Epithelial cell of esophagus (primary cell): ENCODE data around the gene ARHGEF2.
A peak's percentile ranks its signal among the peaks of the same experiment; 100 is the strongest.

ENCODE experiments used
- DNase-seq: peaks from one replicate; pipeline ENCODE4 v3.0.0; 2010; ENCODE audit warnings: low read depth
- H3K4me3 ChIP-seq: 2 replicates; pipeline ENCODE4 v1.5.1; 2011; ENCODE audit warnings: mild to moderate bottlenecking, low read length, control low read depth
- TF ChIP-seq, protein P1 (sequence below): IDR thresholded peaks from 2 replicates; pipeline ENCODE4 v1.5.1; 2011; ENCODE audit warnings: low read depth, mild to moderate bottlenecking, low read length, control low read depth, inconsistent platforms; ENCODE audit not compliant: insufficient read depth; ENCODE audit errors: missing control alignments

The ARHGEF2 gene

DNA sequence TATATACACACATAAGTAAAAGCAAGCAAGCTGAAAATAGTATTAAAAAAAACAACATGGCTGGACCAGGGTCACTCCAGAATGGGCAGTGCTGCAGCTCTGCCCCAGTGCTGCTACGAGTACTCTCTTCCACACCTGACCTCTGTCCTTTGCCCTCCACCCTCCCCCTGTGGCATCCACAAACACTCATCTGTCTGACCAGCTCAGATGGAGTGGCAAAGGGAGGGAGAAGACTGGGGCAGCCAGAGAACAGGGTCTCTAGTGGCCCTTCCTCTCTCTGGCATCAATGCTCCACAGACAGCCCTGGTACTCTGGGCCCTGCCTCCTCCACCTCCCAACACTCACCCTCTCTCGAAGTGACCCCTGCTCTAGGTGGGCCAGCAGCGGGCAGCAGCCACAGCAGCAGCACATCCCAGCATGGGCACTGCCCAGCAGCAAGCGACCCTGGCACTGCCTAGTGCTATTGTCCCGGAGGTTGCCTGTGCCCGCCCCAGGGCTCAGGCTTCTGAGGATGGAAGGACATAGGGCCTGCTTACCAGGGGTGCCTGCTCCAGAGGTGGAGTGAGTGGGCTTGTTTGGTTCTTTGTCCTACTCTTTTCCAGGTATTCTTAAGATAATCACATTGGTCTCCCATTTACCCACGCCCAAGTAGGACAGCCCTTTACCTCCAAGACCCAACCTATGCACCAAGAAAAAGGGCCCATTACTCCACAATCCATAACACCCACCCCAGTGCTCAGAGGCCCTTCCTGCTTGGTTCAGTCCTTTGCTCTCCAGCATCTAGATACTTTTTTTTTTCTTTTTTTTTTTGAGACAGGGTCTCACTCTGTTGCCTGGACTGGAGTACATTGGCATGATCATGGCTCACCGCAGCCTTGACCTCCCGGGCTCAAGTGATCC, 6.2 kb downstream of the ARHGEF2 start:
- no peak overlapping the region for H3K4me3 ChIP-seq
- no peak for DNase-seq
- TF ChIP-seq, protein P1, sequence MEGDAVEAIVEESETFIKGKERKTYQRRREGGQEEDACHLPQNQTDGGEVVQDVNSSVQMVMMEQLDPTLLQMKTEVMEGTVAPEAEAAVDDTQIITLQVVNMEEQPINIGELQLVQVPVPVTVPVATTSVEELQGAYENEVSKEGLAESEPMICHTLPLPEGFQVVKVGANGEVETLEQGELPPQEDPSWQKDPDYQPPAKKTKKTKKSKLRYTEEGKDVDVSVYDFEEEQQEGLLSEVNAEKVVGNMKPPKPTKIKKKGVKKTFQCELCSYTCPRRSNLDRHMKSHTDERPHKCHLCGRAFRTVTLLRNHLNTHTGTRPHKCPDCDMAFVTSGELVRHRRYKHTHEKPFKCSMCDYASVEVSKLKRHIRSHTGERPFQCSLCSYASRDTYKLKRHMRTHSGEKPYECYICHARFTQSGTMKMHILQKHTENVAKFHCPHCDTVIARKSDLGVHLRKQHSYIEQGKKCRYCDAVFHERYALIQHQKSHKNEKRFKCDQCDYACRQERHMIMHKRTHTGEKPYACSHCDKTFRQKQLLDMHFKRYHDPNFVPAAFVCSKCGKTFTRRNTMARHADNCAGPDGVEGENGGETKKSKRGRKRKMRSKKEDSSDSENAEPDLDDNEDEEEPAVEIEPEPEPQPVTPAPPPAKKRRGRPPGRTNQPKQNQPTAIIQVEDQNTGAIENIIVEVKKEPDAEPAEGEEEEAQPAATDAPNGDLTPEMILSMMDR = no peak

DNA sequence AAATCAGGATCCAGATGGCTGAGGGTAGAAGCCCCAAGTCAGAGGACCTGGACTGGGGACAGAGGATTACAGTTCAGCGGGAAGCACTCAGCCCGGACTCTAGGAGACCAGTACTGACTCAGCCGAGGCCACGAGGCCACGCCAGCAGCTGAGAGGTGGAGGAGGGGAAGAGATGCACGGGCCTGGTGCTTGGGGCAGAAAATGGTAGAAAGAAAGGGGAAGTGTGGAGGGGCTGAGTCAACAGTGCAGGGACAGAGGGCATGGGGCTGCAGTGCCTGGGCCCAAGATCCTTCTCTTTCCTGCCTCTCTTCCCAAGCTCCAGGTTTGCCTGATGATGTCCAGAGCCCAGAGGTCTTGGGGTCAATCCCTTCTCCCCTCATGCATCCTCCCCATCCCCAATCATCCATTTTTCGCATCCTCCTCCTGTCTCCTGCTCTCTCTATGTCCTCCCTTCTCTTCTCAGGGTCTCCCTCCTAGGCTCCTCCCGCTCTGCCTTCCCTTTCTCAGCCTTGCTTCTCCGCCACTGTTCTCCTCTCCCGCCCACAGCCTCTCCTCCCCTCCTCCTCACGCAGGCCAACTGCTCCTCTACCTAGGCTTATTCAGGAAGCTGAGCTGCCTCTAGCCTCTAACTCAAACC, 7.7 kb downstream of the ARHGEF2 start:
- H3K4me3 ChIP-seq = no peak overlapping the region
- TF ChIP-seq, protein P1 = no peak
- peak; percentile 41 for DNase-seq

DNA sequence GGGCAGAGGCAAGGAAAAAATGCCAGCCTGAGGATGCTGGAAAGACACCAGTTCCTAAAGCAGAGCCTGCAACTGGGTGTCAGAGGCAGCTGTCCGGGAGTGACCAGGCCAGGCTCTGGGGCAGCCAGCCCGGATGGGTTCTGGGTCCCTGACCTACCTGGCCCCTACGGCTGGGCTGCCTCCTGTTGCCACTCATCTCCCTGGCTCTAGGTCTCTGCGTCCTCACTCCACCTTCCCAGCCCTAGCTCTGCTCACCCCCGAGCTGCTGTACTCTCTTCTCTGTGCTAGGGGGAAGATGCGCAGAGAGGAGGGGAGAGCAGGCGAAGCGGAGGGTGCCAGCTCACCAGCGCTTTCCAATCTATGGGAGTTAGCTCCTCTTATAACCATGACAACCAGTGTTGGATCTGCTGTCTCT, 9.0 kb downstream of the ARHGEF2 start:
- DNase-seq = no peak
- H3K4me3 ChIP-seq = no peak overlapping the region

DNA sequence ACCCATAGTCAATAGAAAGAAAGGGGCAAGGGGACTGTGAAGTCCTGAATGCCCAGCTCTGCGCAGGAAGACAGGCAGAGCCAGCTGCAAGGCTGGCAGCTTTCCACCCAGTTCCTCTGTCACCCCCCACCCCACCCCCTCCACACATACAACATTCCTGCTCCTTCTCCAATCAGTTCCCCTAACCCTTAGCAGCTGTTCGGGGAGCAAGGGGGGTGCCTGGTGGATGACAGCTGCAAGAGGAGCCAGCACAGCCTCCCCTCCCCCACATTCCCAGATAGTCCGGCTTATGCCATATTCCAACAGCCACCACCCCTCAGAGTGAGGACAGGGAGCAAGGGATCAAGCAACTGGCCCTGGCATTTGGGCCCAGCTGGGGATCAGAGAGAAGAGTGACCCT, 9.7 kb downstream of the ARHGEF2 start:
- H3K4me3 ChIP-seq = no peak overlapping the region
- TF ChIP-seq, protein P1 = no peak
- no peak for DNase-seq

More for the DNA sequence above, 9.0 kb downstream of the ARHGEF2 start:
- TF ChIP-seq, protein P1 = no peak

DNA sequence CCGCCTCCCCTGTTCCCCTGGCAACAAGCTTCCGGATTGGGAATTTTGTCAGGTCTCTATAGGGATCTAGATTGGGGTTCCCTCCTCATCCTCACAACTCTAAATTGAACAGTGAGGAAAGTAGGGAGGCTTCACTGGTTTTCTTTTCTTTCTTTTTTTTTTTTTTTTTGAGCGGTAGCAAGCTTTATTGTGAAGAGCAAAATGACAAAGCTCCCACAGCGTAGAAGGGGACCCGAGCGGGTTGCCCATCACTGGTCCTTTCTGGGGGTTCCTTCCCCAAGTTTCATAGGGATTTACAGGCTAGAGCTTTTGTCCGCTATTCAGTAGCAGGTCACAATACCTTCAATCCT, 10.3 kb downstream of the ARHGEF2 start:
- no peak for DNase-seq
- H3K4me3 ChIP-seq = no peak overlapping the region
- TF ChIP-seq, protein P1 = no peak

DNA sequence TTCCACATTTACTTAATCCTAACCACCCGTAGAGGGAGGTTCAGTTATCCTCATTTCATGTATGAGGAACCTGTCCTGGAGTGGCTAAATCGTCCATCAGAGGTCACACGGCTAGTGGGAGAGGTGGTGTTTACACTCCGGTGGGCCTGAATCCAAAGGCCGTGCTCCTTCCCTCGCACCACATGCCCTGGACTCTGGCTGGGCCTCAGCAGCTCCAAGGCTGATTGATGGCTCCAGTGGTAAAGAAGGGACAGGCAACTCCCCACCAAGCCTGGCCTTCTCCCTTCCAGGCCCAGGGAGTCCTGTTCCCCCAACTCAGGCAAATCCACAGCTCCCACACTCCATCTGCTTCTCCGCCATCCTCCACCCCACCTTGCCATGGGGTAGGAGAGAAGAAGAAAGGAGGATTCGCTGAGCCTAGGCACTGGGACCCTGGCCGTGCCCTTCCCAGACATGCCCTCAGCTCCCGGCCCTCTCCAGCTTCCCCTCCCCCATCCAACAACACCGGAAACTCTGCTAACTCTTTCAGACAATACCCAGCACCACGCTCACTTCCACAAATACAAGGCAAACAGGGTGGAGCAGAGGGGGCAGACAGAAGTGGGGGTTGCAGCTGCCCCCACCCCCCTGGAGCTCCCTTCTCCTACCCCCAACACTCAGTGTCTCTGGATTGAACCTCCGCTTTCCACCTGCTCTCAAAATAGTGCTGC, 10.9 kb downstream of the ARHGEF2 start:
- DNase-seq = no peak
- no peak overlapping the region for H3K4me3 ChIP-seq
- TF ChIP-seq, protein P1 = no peak
